ENCODE data around the gene URB2.

The URB2 gene

GRCh38 chr1:229642376-229642775, 16.3 kb downstream of the URB2 start:
- TF ChIP-seq CTCF (IDR thresholded peaks at IDR 0.05; ENCODE audit: borderline replicate concordance, control extremely low read depth, extremely low read depth, insufficient read depth, missing control alignments) = no peak
- no peak for DNase-seq (ENCODE audit: low spot score)
- in situ Hi-C loops (cut with MboI; ENCODE audit: low sequenced_read_pairs, unreplicated experiment) = no loop called here

- TF ChIP-seq CTCF (IDR thresholded peaks at IDR 0.05; ENCODE audit: borderline replicate concordance, control extremely low read depth, extremely low read depth, insufficient read depth, missing control alignments) = no peak
- in situ Hi-C loops (cut with MboI; ENCODE audit: low sequenced_read_pairs, unreplicated experiment) = no loop called here
- DNase-seq (ENCODE audit: low spot score) = no peak
These were observed 16.9 kb downstream of the URB2 start for GRCh38 chr1:229642970-229643369.

- in situ Hi-C loops (cut with MboI; ENCODE audit: low sequenced_read_pairs, unreplicated experiment) = no loop called here
- no peak for DNase-seq (ENCODE audit: low spot score)
- no peak for TF ChIP-seq CTCF (IDR thresholded peaks at IDR 0.05; ENCODE audit: borderline replicate concordance, control extremely low read depth, extremely low read depth, insufficient read depth, missing control alignments)
These were observed 18.1 kb downstream of the URB2 start for GRCh38 chr1:229643996-229644745.

- DNase-seq (ENCODE audit: low spot score) = no peak
- in situ Hi-C loops (cut with MboI; ENCODE audit: low sequenced_read_pairs, unreplicated experiment) = no loop called here
- TF ChIP-seq CTCF (IDR thresholded peaks at IDR 0.05; ENCODE audit: borderline replicate concordance, control extremely low read depth, extremely low read depth, insufficient read depth, missing control alignments) = no peak
These were observed 19.4 kb downstream of the URB2 start for GRCh38 chr1:229645324-229645993.

GRCh38 chr1:229648406-229648805, 22.4 kb downstream of the URB2 start:
- in situ Hi-C loops (cut with MboI; ENCODE audit: low sequenced_read_pairs, unreplicated experiment) = no loop called here
- no peak for TF ChIP-seq CTCF (IDR thresholded peaks at IDR 0.05; ENCODE audit: borderline replicate concordance, control extremely low read depth, extremely low read depth, insufficient read depth, missing control alignments)
- DNase-seq (ENCODE audit: low spot score) = no peak

- TF ChIP-seq CTCF (IDR thresholded peaks at IDR 0.05; ENCODE audit: borderline replicate concordance, control extremely low read depth, extremely low read depth, insufficient read depth, missing control alignments) = no peak
These were observed 24.0 kb downstream of the URB2 start for GRCh38 chr1:229650045-229650444.

More at GRCh38 chr1:229650045-229650444, 24.0 kb downstream of the URB2 start:
- DNase-seq (ENCODE audit: low spot score) = no peak
- in situ Hi-C loops (cut with MboI; ENCODE audit: low sequenced_read_pairs, unreplicated experiment) = loop anchor here (10.0 kb wide), 1 partner anchor 655 kb away; no protein-coding TSS in a partner anchor

Measured in GM13976 (cell line).